ENCODE measurements around the gene GRID2.

The GRID2 gene

GRCh38 chr4:93777081-93777460 is 1473.3 kb downstream of the GRID2 start:
- Histone ChIP-seq H3K4me3 (ENCODE audit: low read depth, low read length) (no peak overlapping the region), H3K4me1 (no peaks in the 10 kb centered on the region; the same call in 1 of the 2 replicates), H3K36me3 (no peaks in the 10 kb centered on the region), H3K27me3 (no peaks in the 10 kb centered on the region), H3K9me3 (no peaks in the 10 kb centered on the region)
- no peak for DNase-seq
- TF ChIP-seq CTCF (IDR thresholded peaks at IDR 0.05; ENCODE audit: low read depth, low read length), result no peak

GRCh38 chr4:93779228-93779627 is 1475.5 kb downstream of the GRID2 start:
- H3K4me3 ChIP-seq (ENCODE audit: low read depth, low read length), result no peak overlapping the region
- H3K27me3 ChIP-seq, result no peaks in the 10 kb centered on the region
- H3K36me3 ChIP-seq, result no peaks in the 10 kb centered on the region
- H3K4me1 ChIP-seq, result no peaks in the 10 kb centered on the region
- TF ChIP-seq CTCF (IDR thresholded peaks at IDR 0.05; ENCODE audit: low read depth, low read length), result no peak
- no peak for DNase-seq
- H3K9me3 ChIP-seq, result no peaks in the 10 kb centered on the region

DNA sequence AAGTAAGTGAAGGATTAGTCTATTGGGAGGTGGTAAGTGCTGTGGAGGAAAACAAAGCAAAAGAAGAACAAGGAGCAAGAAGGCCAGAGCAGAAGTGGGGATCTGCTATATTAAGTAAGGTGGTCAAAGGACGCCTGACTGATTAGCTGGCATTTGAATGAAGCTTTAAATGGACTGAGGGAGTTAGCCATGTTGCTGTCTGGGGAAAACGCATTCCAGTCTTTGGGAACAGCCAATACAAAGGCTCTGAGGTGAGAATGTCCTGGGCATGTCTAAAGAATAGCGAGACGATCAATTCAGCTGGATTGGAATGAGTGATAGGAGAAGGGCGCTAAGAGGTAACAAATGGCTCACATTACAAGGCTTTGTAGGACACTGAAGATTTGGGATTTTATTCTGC is 1476.3 kb downstream of the GRID2 start:
- Histone ChIP-seq H3K27me3 (no peaks in the 10 kb centered on the region), H3K36me3 (no peaks in the 10 kb centered on the region), H3K4me3 (ENCODE audit: low read depth, low read length) (no peak overlapping the region), H3K4me1 (no peaks in the 10 kb centered on the region), H3K9me3 (no peaks in the 10 kb centered on the region)
- no peak for TF ChIP-seq CTCF (IDR thresholded peaks at IDR 0.05; ENCODE audit: low read depth, low read length)
- no peak for DNase-seq

DNA sequence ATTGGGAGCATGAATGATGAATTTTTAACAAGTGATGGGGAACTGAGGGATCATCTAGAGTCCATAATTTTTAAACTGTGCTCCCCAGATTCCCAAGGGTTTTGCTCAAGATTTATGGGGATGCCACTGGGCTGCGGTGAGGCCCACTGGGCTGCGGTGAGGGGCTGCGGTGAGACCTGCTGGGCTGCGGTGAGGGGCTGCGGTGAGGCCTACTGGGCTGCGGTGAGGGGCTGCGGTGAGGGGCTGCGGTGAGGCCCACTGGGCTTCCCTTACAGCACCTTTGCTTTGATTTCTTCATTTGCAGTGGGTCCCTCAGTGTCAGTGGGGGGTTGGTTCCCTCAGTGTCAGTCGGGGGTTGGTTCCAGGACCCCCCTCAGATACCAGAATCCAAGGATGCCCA is 1477.4 kb downstream of the GRID2 start:
- Histone ChIP-seq H3K27me3 (no peaks in the 10 kb centered on the region), H3K4me3 (ENCODE audit: low read depth, low read length) (no peak overlapping the region), H3K9me3 (no peaks in the 10 kb centered on the region), H3K36me3 (no peaks in the 10 kb centered on the region), H3K4me1 (no peaks in the 10 kb centered on the region)
- TF ChIP-seq CTCF (IDR thresholded peaks at IDR 0.05; ENCODE audit: low read depth, low read length), result no peak
- DNase-seq, result no peak

DNA sequence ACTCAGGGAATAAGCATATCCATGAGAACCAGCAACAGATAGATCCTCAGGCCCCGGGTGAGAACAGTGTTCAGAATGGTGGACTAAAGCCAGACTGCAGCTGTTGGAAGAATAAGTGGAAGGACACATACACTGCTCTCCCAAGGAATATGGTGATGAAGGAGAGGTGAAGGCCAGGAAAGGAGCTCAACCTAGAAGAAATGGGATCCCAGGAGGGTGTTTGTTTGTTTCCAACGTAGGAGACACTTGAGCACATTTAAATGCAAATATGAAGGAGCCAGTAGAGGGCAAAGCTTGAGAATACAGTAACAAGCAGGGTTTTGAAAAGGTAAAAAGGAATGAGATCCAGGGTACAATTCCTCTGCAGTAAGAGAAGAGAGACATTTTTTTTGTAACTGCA is 1482.4 kb downstream of the GRID2 start:
- TF ChIP-seq CTCF (IDR thresholded peaks at IDR 0.05; ENCODE audit: low read depth, low read length), result no peak
- Histone ChIP-seq H3K9me3 (no peaks in the 10 kb centered on the region), H3K4me1 (no peaks in the 10 kb centered on the region), H3K27me3 (no peaks in the 10 kb centered on the region), H3K36me3 (no peaks in the 10 kb centered on the region), H3K4me3 (ENCODE audit: low read depth, low read length) (no peak overlapping the region)
- no peak for DNase-seq

DNA sequence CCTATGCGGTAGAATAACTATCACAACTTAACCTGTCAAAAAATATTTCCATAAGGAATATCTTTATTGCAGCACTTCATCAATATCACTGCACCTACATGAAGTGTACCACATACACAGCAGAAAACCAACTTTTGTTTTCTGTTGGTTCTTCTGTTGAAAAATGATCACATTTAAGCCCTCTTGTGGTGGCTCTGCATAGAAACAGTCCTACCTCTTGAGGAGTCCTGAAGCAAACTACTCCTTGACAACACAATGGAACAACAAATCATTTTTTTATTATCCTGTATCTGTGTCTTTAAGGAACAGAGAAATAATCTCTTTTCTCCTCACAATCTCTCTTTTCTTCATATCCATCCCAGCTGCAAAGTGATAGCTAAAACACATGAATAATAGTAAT is 1484.9 kb downstream of the GRID2 start:
- Histone ChIP-seq H3K9me3 (no peaks in the 10 kb centered on the region), H3K36me3 (no peaks in the 10 kb centered on the region), H3K27me3 (no peaks in the 10 kb centered on the region), H3K4me3 (ENCODE audit: low read depth, low read length) (no peak overlapping the region), H3K4me1 (no peaks in the 10 kb centered on the region)
- peak; percentile 68 for TF ChIP-seq CTCF (IDR thresholded peaks at IDR 0.05; ENCODE audit: low read depth, low read length)
- DNase-seq, result peak; percentile 14
